ENCODE data around the gene PDE6A. TPM values are rescaled to one million over a fixed set of nuclear protein-coding genes. Genes with fewer than 3 reads are reported as not detected.
A peak's percentile ranks its signal among the peaks of the same experiment; 100 is the strongest.
"Not testable (repeated sequence)": the region's sequence is repeated elsewhere in the genome, so short reads cannot be mapped to it uniquely, and the experiment has no call there.

Gene PDE6A
- total RNA-seq, 1 donor from 2014 or later = not detected

DNA sequence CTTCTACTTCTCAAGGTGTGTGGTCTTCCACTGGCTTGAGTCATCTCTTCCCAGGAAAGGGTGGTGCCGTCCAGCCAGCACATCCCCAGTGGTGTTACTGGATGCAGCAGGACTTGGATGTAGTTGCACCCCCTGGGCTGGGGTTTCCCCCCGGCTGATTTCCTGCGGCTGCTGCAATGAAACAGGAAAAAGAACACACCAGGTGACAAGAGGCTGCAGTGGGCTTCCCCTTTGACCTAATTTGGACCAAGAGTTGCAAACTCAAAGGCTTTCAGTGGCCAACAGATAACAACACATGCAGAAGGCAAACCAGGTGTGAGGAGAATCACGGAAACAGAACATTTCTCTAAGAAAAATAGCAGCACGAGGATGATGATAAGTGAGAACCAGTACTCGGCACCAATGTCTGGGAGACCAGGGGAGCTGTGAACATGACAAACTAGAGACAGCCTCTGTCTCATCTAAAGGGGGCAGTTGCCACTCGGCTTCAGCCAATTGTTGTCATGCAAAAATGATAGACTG is 83.7 kb downstream of the PDE6A start:
- no peak for DNase-seq (ENCODE audit: low spot score)

DNA sequence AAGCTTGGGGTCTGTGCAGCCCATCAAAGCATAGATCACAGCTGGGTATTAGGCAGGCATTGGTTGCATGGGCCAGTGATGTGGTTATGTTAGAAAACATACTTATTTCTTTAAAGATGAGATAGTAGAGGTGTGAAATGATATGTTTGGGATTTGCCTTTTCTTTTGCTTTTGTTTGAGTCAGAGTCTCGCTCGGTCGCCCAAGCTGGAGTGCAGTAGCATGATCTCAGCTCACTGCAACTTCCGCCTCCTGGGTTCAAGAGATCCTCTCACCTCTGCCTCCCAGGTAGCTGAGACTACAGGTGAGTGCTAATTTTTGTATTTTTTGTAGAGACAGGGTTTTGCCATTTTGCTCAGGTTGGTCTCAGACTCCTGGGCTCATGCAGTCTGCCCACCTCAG is 84.8 kb downstream of the PDE6A start:
- no peak for DNase-seq (ENCODE audit: low spot score)

GRCh38 chr5:149858481-149858880 is 86.1 kb downstream of the PDE6A start:
- not testable (repeated sequence) for DNase-seq (ENCODE audit: low spot score)

- peak; percentile 93 for DNase-seq (ENCODE audit: low spot score)
Measured at GRCh38 chr5:149857499-149857898, 87.1 kb downstream of the PDE6A start.

DNA sequence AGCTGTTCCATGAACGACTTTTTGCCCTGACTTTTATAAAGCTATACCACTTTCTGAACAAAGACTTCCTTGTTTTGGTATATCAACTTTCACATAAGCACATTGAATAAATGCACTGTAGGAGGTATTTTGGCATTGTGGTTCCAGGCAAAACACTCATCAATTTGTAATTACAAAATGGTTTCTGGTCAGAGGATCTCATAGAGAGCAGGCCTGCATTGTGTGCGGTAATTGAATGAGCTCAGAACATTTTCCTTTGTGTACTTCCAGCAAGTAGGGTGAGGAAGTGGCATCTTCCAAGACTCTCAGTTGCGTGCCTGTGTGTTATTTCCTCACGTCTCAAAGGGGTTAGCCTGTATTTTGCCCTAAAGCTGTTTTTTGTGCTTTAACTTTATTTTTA is 89.2 kb downstream of the PDE6A start:
- no peak for DNase-seq (ENCODE audit: low spot score)

- DNase-seq (ENCODE audit: low spot score) = no peak
Measured at GRCh38 chr5:149854866-149855265, 89.7 kb downstream of the PDE6A start.

DNA sequence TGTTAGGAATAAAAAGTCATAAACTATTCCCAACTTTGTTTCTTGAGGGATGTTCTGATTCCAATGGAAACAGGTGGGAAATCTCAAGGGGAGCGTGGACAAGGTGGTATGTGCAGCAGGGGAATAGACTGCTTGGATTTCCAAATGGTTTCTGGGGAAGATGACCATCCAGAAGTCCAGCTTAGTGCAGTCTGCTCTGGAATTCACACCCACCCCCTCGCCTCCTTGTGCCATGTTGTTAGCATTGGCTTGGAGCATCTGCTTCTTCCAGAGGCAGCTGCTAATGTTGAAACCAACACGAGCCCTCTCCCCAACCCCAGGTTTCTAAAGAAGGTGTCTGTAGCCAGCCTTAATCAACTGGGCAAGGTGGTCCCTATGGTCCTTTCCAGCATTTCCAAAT is 90.9 kb downstream of the PDE6A start:
- no peak for DNase-seq (ENCODE audit: low spot score)

DNA sequence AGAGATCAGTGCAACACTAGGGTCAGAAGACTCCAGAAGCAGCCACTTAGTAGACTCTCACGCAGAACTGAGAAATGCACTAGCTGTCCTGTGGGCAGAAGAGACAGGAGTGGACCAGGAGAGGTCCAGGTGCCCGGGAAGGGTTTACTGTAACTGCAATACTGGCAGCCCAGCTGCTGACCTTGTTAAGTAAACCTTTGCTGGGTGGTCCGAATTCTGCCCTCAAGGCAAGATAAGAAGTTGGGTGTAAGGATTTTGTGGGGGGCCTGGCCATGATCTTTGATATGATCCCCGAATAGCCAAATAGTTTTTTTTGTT is 91.3 kb downstream of the PDE6A start:
- no peak for DNase-seq (ENCODE audit: low spot score)

DNA sequence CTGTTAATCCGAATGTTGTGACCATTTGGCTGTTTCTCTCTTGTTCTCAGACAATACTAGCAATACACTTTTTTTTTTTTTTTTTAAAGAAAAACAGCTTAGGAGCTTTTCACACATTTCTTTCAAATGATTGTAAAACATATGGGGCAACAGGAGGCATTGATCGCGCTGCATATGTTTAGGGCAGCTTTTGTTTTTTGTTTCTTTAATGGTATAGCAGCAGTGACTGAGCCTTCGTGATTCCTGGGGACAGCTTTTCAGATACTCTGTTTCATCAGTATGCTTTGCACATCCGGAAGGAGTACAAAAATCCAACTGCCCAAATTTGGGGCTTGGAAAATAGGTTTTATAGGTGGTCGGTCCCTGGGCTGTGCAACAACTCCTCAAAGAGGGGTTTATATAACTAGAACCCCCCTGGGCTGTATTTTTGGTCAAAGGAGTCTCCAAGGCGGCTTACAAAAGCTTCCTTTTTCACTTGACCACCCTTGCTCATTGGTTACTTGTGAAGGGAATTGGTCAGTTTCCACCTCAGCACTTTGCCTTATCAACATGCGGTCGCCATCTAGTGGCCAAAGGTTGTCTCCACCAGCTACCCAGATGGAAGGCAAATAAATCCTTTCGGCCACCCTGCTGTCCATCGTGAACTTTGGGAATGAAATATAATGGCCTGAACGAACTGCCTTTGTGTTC is 91.8 kb downstream of the PDE6A start:
- DNase-seq (ENCODE audit: low spot score) = peak; percentile 74

GRCh38 chr5:149851211-149851610 is 93.4 kb downstream of the PDE6A start:
- no peak for DNase-seq (ENCODE audit: low spot score)

DNA sequence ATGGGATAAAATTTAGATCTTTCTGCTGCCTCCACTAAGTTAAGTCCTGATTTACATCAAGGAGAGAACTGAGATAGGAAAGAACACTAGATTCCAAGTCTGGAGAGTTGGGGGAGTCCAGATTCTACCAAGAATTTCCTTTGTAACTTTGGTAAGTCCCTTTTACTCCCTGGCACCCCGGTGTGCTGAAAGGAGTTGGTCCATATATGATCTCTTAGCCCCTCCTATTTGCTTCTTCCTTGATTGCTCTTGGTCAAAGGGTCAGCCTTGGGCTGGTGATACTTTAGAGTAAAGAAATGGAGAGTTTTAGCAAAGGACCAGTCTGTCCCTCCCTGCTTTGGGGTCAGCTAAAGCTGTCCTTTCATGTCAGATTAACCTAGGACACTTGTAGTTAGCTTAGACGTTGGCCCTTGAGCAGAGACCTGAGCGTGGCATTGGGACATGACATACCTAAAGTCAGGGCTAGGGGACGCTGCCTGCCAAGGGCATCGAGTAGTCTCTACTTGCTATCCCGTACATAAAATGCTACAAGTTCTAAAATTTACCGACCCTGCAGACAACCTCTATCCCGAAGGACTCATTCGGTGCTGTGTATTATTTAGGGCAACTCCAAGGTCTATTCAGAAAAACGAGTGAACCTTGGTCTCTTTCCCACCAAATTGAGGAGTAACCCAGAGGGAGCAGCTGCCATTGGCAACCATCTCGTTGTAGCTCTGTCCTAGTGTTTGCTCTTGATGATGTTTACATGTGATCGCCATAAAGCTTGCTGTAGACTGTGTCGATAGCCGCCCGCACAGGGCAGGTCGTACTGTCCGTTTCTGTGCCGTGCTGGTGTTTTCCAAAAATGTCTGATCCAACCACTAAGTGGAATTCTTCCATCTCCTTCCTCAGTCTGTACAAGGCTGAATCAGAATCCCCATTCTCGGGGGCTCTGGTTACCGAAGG is 94.4 kb downstream of the PDE6A start:
- DNase-seq (ENCODE audit: low spot score) = no peak

- DNase-seq (ENCODE audit: low spot score) = no peak
Measured at GRCh38 chr5:149849280-149849965, 95.2 kb downstream of the PDE6A start.

DNA sequence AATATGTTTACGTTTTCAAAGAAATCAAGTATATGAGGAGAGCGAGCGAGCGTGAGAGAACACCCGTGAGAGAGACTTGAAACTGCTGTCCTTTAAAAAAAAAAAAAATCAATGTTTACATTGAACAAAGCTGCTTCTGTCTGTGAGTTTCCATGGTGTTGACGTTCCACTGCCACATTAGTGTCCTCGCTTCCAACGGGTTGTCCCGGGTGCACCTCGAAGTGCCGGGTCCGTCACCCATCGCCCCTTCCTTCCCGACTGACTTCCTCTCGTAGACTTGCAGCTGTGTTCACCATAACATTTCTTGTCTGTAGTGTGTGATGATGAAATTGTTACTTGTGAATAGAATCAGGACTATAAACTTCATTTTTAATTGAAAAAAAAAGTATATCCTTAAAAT is 97.0 kb downstream of the PDE6A start:
- DNase-seq (ENCODE audit: low spot score) = no peak

- no peak for DNase-seq (ENCODE audit: low spot score)
Measured at GRCh38 chr5:149846021-149846420, 98.6 kb downstream of the PDE6A start.

DNA sequence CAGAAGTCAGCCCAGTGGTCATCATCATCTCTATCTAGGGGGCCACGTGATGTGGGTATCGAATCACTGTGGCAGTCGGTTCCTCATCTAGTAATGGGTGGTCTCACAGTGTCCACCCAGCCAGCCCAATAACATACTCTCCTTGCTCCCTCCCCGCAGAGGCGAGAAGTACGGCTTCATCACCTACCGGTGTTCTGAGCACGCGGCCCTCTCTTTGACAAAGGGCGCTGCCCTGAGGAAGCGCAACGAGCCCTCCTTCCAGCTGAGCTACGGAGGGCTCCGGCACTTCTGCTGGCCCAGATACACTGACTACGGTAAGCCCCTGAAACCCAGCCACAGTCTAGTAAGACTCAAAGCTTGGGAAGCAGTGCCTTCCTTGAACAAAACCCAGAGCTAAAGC is 99.0 kb downstream of the PDE6A start:
- no peak for DNase-seq (ENCODE audit: low spot score)

- no peak for DNase-seq (ENCODE audit: low spot score)
Measured at GRCh38 chr5:149841851-149842793, 102.5 kb downstream of the PDE6A start.

DNA sequence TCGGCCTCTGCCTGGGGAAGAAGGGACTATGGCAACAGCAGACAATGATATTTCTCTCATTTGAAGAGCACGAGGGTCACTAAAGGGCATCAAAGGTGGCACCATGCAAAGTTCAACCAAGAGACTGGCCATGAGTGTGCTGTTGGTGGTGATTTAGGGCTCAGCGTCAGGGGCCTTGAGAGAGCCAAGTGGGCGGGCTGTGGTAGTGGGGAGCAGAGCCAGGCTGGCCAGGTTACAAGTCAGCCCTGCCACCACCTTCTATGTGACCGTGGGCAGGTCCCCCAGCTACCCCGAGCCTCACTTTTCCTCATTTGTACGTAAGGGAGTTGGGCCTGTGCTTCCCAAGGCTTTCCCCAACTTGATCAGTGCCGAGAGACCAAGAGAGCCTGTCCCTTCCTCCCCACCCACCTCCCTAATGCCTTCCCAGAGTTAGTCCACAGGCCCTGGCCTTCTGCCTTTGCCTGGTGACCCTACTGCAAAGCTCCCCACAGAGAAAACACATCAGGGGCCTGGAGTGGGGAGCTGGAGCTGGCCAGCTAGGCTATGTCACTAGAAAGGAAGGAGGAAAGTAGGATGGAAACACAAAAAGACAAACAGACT is 104.3 kb downstream of the PDE6A start:
- no peak for DNase-seq (ENCODE audit: low spot score)

- no peak for DNase-seq (ENCODE audit: low spot score)
Measured at GRCh38 chr5:149839761-149840160, 104.8 kb downstream of the PDE6A start.

GRCh38 chr5:149838881-149839739 is 105.5 kb downstream of the PDE6A start:
- no peak for DNase-seq (ENCODE audit: low spot score)

All from mucosa of gallbladder (tissue), 1 donor.